Measurements from ENCODE around the gene CSHL1. TPM values are rescaled to one million over a fixed set of nuclear protein-coding genes. Genes with fewer than 3 reads are reported as not detected.
"Not testable (repeated sequence)": the region's sequence is repeated elsewhere in the genome, so short reads cannot be mapped to it uniquely, and the experiment has no call there.

Gene CSHL1
- polyA plus RNA-seq, 2 of the 4 experiments (the other 2 are of a cell fraction) = not detected

- no peak for TF ChIP-seq HDAC2 (IDR thresholded peaks at IDR 0.05)
Measured at GRCh38 chr17:63917646-63918045, 6.6 kb upstream of the CSHL1 start (continued).

- POLR2A ChIA-PET; H3K4me3 ChIP-seq; DNase-seq (ENCODE audit: low read depth in 1 of 2, low spot score in 1 of 2); H3K4me2 ChIP-seq; ATAC-seq; H3K27ac ChIP-seq; FAIRE-seq; H3K9me3 ChIP-seq; H3K4me1 ChIP-seq: not testable (repeated sequence)
- WGBS (ENCODE audit: missing lambda C conversion rate) = 49% methylated on average over 11 of the region's 11 CpGs
- CTCF ChIA-PET = interaction anchor here (0.8 to 16.7 kb wide), 14 partner anchors 12 to 496 kb away, joined by 3 to 386 read pairs (median 45); partner anchors contain the start of genes CD79B, ERN1, GH2 and ICAM2
Measured at GRCh38 chr17:63917206-63917605, 6.1 kb upstream of the CSHL1 start.

- POLR2A ChIA-PET = no interaction called here
- DNase-seq (ENCODE audit: low read depth in 1 of 2, low spot score in 1 of 2) (no peak), FAIRE-seq (no peak), ATAC-seq (no peak)
- whole genome bisulfite sequencing (ENCODE audit: missing lambda C conversion rate) = 60% methylated on average over 12 of the region's 12 CpGs
- no peaks in the 10 kb centered on the region for H3K9me3 ChIP-seq
- CTCF ChIA-PET = interaction anchor here (0.8 to 16.7 kb wide), 11 partner anchors 12 to 496 kb away, joined by 3 to 386 read pairs (median 70); partner anchors contain the start of genes CD79B, ERN1 and ICAM2
- H3K27ac ChIP-seq = no peak overlapping the region
- H3K4me2 ChIP-seq = no peak overlapping the region
- no peak overlapping the region for H3K4me3 ChIP-seq
- TF ChIP-seq HES2 (IDR thresholded peaks at IDR 0.05) = no peak
- no peak for TF ChIP-seq HEYL (CRISPR knock-in tag; IDR thresholded peaks at IDR 0.05)
- TF ChIP-seq FOXS1 (CRISPR knock-in tag; IDR thresholded peaks at IDR 0.05) = no peak
- TF ChIP-seq PBX3 (IDR thresholded peaks at IDR 0.05) = no peak
- TF ChIP-seq GATA3 (IDR thresholded peaks at IDR 0.05; ENCODE audit: borderline replicate concordance) = no peak
- TF ChIP-seq CHD2 (IDR thresholded peaks at IDR 0.05; ENCODE audit: low read length, partially characterized antibody) = no peak
- TF ChIP-seq ELK1 (IDR thresholded peaks at IDR 0.05; ENCODE audit: low read depth, low read length) = no peak
- TF ChIP-seq TP53 (CRISPR knock-in tag; IDR thresholded peaks at IDR 0.05) = no peak
- TF ChIP-seq CHD4 (IDR thresholded peaks at IDR 0.05; ENCODE audit: borderline replicate concordance) = no peak
- no peak for TF ChIP-seq KDM1A (IDR thresholded peaks at IDR 0.05; ENCODE audit: low read depth)
- no peak for TF ChIP-seq POLR2AphosphoS2 (conservative IDR thresholded peaks at IDR 0.05; ENCODE audit: low read length)
- no peak for TF ChIP-seq E2F6 (IDR thresholded peaks at IDR 0.05; ENCODE audit: borderline replicate concordance, low read depth)
- no peak for TF ChIP-seq EHF (CRISPR knock-in tag; IDR thresholded peaks at IDR 0.05)
- TF ChIP-seq HOXA7 (CRISPR knock-in tag; IDR thresholded peaks at IDR 0.05) = no peak
- no peak for TF ChIP-seq REST (IDR thresholded peaks at IDR 0.05)
- no peak for TF ChIP-seq POLR2A (IDR thresholded peaks at IDR 0.05; ENCODE audit: low read length)
- TF ChIP-seq MYC (IDR thresholded peaks at IDR 0.05; ENCODE audit: borderline replicate concordance, low read length) = no peak
- H3K4me1 ChIP-seq = no peaks in the 10 kb centered on the region; the same call in 2 of the 3 replicates
Measured at GRCh38 chr17:63916566-63917185, 5.6 kb upstream of the CSHL1 start.

GRCh38 chr17:63915753-63916152 lies 4.7 kb upstream of the CSHL1 start:
- H3K27ac ChIP-seq; ATAC-seq; FAIRE-seq; H3K4me1 ChIP-seq; DNase-seq (ENCODE audit: low read depth in 1 of 2, low spot score in 1 of 2); H3K9me3 ChIP-seq; H3K4me2 ChIP-seq; H3K4me3 ChIP-seq: not testable (repeated sequence)
- WGBS (ENCODE audit: missing lambda C conversion rate) = 22% methylated on average over 10 of the region's 10 CpGs
- ChIA-PET POLR2A (interaction anchor here (0.6 kb wide), 1 partner anchor 55 kb away, joined by 3 read pairs; no protein-coding TSS in a partner anchor), CTCF (interaction anchor here (1.0 to 16.7 kb wide), 8 partner anchors 11 to 217 kb away, joined by 3 to 386 read pairs (median 40); partner anchors contain the start of genes ERN1 and ICAM2)

All from A549 (cell line).